Measurements from ENCODE around the gene HDAC4. TPM values are rescaled to one million over a fixed set of nuclear protein-coding genes. Genes with fewer than 3 reads are reported as not detected.

HDAC4 gene
- total RNA-seq, 1 experiment from 2014 or later: 47.6 TPM

- Histone ChIP-seq H3K36me3 (ENCODE audit: control insufficient read depth in 1 of 2, insufficient read depth in 2 of 2, low read length in 2 of 2) (no peaks in the 10 kb centered on the region), H3K9me2 (ENCODE audit: insufficient read depth) (no peaks in the 10 kb centered on the region), H4K20me1 (ENCODE audit: insufficient read depth) (no peaks in the 10 kb centered on the region), H3K27ac (ENCODE audit: low read depth, low read length) (no peak overlapping the region), H2AFZ (ENCODE audit: low read depth, low read length, poor library complexity, severe bottlenecking) (no peak overlapping the region), H3K4me3 (replicated peaks in 1 of 2; ENCODE audit: low read depth in 1 of 2, low read length in 2 of 2) (no peak overlapping the region), H3K9ac (ENCODE audit: low read length) (no peak overlapping the region), H3K4me1 (ENCODE audit: control insufficient read depth in 1 of 2, insufficient read depth in 2 of 2, low read length in 2 of 2) (peaks cover 3 to 12% of the 10 kb centered on the region in 2 experiments; a peak in 3 of 4 replicates), H3K4me2 (ENCODE audit: low read length) (no peak overlapping the region), H3K79me2 (ENCODE audit: insufficient read depth, low read length) (peaks cover 5% of the 10 kb centered on the region; the same call in 1 of the 2 replicates), H3K27me3 (ENCODE audit: insufficient read depth, low read length) (no peaks in the 10 kb centered on the region), H3K9me3 (ENCODE audit: control insufficient read depth in 1 of 2, insufficient read depth in 1 of 2, low read depth in 1 of 2, low read length in 2 of 2) (no peaks in the 10 kb centered on the region)
- ChIA-PET POLR2A (no interaction called here), CTCF (no interaction called here), RAD21 (ENCODE audit: low non-redundant PET in 1 of 2, low total read pairs in 2 of 2, uncharacterized antibody in 2 of 2, unreplicated experiment in 2 of 2) (no interaction called here)
- no peak for ATAC-seq
- DNase-seq (ENCODE audit: low read depth, low spot score): no peak
- no TSS peak for BruUV-seq (replicated peaks)
- intact Hi-C loops (cut with micrococcal nuclease): no loop called here
- TF ChIP-seq REST (IDR thresholded peaks at IDR 0.05; ENCODE audit: low read depth) (no peak), EZH2 (IDR thresholded peaks at IDR 0.05) (no peak), SP1 (IDR thresholded peaks at IDR 0.05; ENCODE audit: low read depth) (no peak), ZFX (IDR thresholded peaks at IDR 0.05) (no peak)
Observed at GRCh38 chr2:239216614-239217273, 184.1 kb downstream of the HDAC4 start.

GRCh38 chr2:239215988-239216613, 184.7 kb downstream of the HDAC4 start:
- no peak overlapping the region for H3K4me3 ChIP-seq (replicated peaks in 1 of 2; ENCODE audit: low read depth in 1 of 2, low read length in 2 of 2)
- no peaks in the 10 kb centered on the region for H3K9me3 ChIP-seq (ENCODE audit: control insufficient read depth in 1 of 2, insufficient read depth in 1 of 2, low read depth in 1 of 2, low read length in 2 of 2)
- H3K36me3 ChIP-seq (ENCODE audit: control insufficient read depth in 1 of 2, insufficient read depth in 2 of 2, low read length in 2 of 2): no peaks in the 10 kb centered on the region
- H3K27me3 ChIP-seq (ENCODE audit: insufficient read depth, low read length): no peaks in the 10 kb centered on the region
- TF ChIP-seq SIN3A (IDR thresholded peaks at IDR 0.05; ENCODE audit: low read depth): no peak
- TF ChIP-seq EZH2 (IDR thresholded peaks at IDR 0.05): no peak
- no peak for TF ChIP-seq TCF7L2 (IDR thresholded peaks at IDR 0.05; ENCODE audit: borderline replicate concordance, extremely low read depth, insufficient read depth, insufficient read length)
- no peak overlapping the region for H3K9ac ChIP-seq (ENCODE audit: low read length)
- H3K4me2 ChIP-seq (ENCODE audit: low read length): no peak overlapping the region
- peaks cover 3 to 11% of the 10 kb centered on the region in 2 experiments; a peak in 2 of 4 replicates for H3K4me1 ChIP-seq (ENCODE audit: control insufficient read depth in 1 of 2, insufficient read depth in 2 of 2, low read length in 2 of 2)
- no TSS peak for BruUV-seq (replicated peaks)
- DNase-seq (ENCODE audit: low read depth, low spot score) (no peak), ATAC-seq (no peak)
- no peak overlapping the region for H3K27ac ChIP-seq (ENCODE audit: low read depth, low read length)
- H3K79me2 ChIP-seq (ENCODE audit: insufficient read depth, low read length): peaks cover 5% of the 10 kb centered on the region; the same call in 1 of the 2 replicates
- H3K9me2 ChIP-seq (ENCODE audit: insufficient read depth): no peaks in the 10 kb centered on the region
- H4K20me1 ChIP-seq (ENCODE audit: insufficient read depth): no peaks in the 10 kb centered on the region
- POLR2A ChIA-PET: no interaction called here
- no peak overlapping the region for H2AFZ ChIP-seq (ENCODE audit: low read depth, low read length, poor library complexity, severe bottlenecking)
- intact Hi-C loops (cut with micrococcal nuclease): no loop called here
- RAD21 ChIA-PET (ENCODE audit: low non-redundant PET in 1 of 2, low total read pairs in 2 of 2, uncharacterized antibody in 2 of 2, unreplicated experiment in 2 of 2): no interaction called here
- CTCF ChIA-PET: no interaction called here
